OCI-LY7 (cell line): ENCODE results near the gene MCM9.

Experiments
- EZH2phosphoT487 ChIP-seq: fragments of 200-600 bp; sonication (generic); IDR thresholded peaks from 2 replicates; pipeline ENCODE4 v1.6.1; 2018; ENCODE audit warnings: low read depth, borderline replicate concordance, mild to moderate bottlenecking, mixed run types, antibody characterized with exemption, low read length, moderate library complexity, mixed read lengths
- TF ChIP-seq, protein P1 (sequence below): fragments of 200-600 bp; sonication (generic); conservative IDR thresholded peaks from 2 replicates; pipeline ENCODE4 v1.5.1; 2014; ENCODE audit warnings: mild to moderate bottlenecking, antibody characterized with exemption, low read length, moderate library complexity, mixed read lengths

DNA sequence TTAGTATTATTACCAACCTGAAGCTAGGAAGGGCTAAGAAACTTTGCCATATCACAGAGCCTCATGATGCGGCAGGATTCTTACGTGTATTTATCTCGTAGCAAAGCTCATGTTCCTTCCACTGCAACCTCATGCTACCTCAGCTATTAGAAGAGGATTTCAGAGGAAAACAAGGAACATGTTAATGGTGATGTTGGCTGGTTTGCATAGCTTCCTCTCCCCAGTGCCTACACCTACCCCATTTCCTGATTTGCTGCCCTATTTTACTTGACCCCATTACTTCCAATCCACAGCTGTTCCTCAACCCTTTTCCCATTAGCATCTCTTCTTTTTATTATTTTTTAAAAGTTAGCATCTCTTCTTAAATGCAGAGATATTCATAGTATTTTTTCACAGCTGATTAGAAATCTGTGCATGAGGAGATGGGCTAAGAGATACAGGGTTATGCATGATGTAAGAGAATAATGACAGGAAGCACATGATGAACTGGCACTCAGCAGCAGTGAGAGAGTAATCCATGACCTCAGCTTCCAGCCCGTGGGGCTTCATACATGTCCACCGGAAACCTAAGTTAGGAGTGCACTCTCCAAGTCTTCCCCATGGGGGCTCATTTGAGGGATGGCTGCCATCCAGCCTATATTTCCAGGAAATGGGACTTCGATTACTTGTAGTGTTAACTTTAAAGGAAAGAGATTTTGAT, 147.1 kb downstream of the MCM9 start:
- TF ChIP-seq, protein P1, sequence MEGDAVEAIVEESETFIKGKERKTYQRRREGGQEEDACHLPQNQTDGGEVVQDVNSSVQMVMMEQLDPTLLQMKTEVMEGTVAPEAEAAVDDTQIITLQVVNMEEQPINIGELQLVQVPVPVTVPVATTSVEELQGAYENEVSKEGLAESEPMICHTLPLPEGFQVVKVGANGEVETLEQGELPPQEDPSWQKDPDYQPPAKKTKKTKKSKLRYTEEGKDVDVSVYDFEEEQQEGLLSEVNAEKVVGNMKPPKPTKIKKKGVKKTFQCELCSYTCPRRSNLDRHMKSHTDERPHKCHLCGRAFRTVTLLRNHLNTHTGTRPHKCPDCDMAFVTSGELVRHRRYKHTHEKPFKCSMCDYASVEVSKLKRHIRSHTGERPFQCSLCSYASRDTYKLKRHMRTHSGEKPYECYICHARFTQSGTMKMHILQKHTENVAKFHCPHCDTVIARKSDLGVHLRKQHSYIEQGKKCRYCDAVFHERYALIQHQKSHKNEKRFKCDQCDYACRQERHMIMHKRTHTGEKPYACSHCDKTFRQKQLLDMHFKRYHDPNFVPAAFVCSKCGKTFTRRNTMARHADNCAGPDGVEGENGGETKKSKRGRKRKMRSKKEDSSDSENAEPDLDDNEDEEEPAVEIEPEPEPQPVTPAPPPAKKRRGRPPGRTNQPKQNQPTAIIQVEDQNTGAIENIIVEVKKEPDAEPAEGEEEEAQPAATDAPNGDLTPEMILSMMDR: no peak
- no peak for TF ChIP-seq EZH2phosphoT487
